ENCODE results near the gene GAGE10.
"Not testable (repeated sequence)": the region's sequence is repeated elsewhere in the genome, so short reads cannot be mapped to it uniquely, and the experiment has no call there.

The GAGE10 gene

GRCh38 chrX:49300703-49301102, 2.7 kb upstream of the GAGE10 start:
- Histone ChIP-seq H3K27me3 (ENCODE audit: low read depth, low read length) (no peaks in the 10 kb centered on the region), H3K4me1 (ENCODE audit: control insufficient read depth in 1 of 2, insufficient read depth in 2 of 2, low read length in 2 of 2) (no peaks in the 10 kb centered on the region), H3K27ac (ENCODE audit: low read length) (no peak overlapping the region), H3K9me3 (ENCODE audit: control insufficient read depth in 1 of 2, low read length in 2 of 2) (no peaks in the 10 kb centered on the region), H3K36me3 (ENCODE audit: control insufficient read depth in 1 of 2, insufficient read depth in 2 of 2, low read length in 2 of 2) (no peaks in the 10 kb centered on the region), H3K4me3 (ENCODE audit: low read depth in 1 of 2, low read length in 2 of 2) (no peak overlapping the region)

DNA sequence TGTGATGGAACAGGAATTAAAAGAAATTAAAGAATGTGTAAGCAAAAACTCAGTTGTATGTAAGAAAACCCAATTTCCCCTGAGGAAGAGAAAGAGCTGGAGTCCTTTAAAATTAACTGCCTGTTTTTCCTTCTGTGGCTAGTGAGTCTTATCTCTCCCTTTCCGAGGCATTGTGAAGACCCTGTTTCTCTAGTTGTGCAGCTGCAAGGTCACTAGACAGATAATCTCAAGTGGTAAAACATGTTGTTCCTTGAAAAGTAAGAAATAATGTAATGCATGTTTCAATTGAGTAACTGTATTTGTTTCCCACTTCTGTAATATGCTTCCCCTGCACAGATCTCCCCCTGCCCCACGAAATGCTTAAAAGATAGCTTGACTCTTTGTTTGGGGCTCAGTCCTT, 4.3 kb downstream of the GAGE10 start:
- not testable (repeated sequence) for H3K36me3 ChIP-seq (ENCODE audit: control insufficient read depth in 1 of 2, insufficient read depth in 2 of 2, low read length in 2 of 2); H3K27me3 ChIP-seq (ENCODE audit: low read depth, low read length); H3K4me3 ChIP-seq (ENCODE audit: low read depth in 1 of 2, low read length in 2 of 2); H3K9me3 ChIP-seq (ENCODE audit: control insufficient read depth in 1 of 2, low read length in 2 of 2); H3K27ac ChIP-seq (ENCODE audit: low read length); H3K4me1 ChIP-seq (ENCODE audit: control insufficient read depth in 1 of 2, insufficient read depth in 2 of 2, low read length in 2 of 2)

DNA sequence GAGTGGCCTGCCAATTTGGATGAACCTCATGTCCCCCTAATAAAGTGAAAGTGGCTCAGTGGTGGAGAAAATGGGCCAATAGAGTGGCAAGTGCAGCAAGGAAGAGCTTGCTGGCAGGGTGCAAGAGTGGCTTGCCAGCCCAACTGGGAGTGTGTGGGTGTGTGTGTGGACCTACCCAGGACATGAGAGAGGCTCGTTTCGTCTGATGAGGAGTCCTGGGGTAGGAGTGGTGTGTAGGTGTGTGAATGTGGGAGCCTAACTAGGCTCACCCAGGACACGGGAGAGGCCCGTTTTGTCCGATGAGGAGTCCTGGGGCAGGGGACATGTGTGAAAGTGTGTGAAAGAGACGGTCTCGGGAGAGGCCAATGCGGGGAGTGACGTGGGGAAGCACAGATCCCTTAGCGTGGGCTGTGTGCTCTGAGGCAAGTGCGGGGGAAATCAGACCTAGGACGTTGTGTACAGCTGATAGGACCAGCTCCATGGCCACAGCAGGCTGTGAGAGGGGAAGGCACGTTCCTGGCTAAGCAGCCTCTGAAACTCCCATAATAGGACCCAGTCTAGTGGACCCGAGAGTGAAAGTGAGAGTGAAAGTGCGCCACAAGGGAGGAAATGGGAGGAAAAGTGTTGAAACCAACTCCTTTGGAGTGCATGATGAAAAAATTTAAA, 5.3 kb downstream of the GAGE10 start:
- Histone ChIP-seq H3K9me3 (ENCODE audit: control insufficient read depth in 1 of 2, low read length in 2 of 2) (no peaks in the 10 kb centered on the region), H3K27me3 (ENCODE audit: low read depth, low read length) (no peaks in the 10 kb centered on the region), H3K27ac (ENCODE audit: low read length) (no peak overlapping the region), H3K4me3 (ENCODE audit: low read depth in 1 of 2, low read length in 2 of 2) (peak overlapping the region; percentile 48 to 57), H3K4me1 (ENCODE audit: control insufficient read depth in 1 of 2, insufficient read depth in 2 of 2, low read length in 2 of 2) (peaks cover 0 to 7% of the 10 kb centered on the region in 2 donors), H3K36me3 (ENCODE audit: control insufficient read depth in 1 of 2, insufficient read depth in 2 of 2, low read length in 2 of 2) (no peaks in the 10 kb centered on the region)

DNA sequence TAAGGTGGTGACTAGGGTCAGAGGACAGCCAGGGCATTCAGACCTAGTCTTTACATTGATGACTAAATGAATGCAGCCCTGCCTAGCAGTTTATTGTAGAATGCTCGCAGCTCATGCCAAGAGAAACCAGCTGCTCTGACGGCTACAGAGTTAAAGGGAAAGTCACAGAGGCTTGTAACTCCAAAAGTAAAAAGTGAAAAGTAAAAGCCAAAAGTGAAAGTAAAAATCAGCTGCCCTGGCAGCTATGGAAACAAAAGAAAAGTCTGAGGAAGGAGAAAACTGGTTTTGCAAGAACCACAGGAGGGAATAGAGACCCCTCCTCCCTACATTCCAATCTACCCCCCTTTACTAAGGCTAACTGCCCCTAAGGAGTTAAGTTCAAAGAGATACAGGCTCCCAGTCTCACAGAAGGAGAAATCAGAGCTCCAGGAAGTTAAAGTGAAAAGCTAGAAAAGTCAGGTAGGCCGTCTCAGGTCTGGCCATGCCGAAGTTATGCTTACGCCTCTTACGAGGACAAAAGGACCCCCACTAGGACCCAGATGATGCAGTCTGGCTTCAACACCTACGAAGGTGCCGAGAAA, 6.0 kb downstream of the GAGE10 start:
- peak overlapping the region; percentile 45 for H3K27ac ChIP-seq (ENCODE audit: low read length)
- H3K9me3 ChIP-seq (ENCODE audit: control insufficient read depth in 1 of 2, low read length in 2 of 2), result no peaks in the 10 kb centered on the region
- peaks cover 0 to 7% of the 10 kb centered on the region in 2 donors for H3K4me1 ChIP-seq (ENCODE audit: control insufficient read depth in 1 of 2, insufficient read depth in 2 of 2, low read length in 2 of 2)
- H3K36me3 ChIP-seq (ENCODE audit: control insufficient read depth in 1 of 2, insufficient read depth in 2 of 2, low read length in 2 of 2), result no peaks in the 10 kb centered on the region
- H3K4me3 ChIP-seq (ENCODE audit: low read depth in 1 of 2, low read length in 2 of 2), result peak overlapping the region; percentile 48 to 57
- no peaks in the 10 kb centered on the region for H3K27me3 ChIP-seq (ENCODE audit: low read depth, low read length)

DNA sequence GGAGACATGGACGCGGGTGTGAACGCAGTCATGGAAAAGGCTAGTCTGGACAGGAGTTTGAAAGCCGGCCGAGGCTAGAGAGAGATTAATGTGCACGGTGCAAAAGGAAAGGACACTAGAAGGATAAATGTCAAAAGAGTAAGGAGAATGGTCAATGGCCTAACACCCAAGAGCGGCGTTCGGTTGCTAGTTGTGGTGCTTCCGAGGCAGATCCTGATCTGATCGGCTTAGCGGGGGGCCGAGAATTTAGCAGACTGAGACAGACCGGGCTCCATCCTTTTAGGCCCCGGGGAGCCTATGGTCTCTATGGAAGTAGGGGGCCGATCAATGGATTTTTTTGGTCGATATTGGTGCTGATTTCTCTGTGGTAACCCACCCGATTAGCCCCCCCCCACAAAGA, 6.9 kb downstream of the GAGE10 start:
- Histone ChIP-seq H3K27me3 (ENCODE audit: low read depth, low read length) (no peaks in the 10 kb centered on the region), H3K27ac (ENCODE audit: low read length) (no peak overlapping the region), H3K4me3 (ENCODE audit: low read depth in 1 of 2, low read length in 2 of 2) (no peak overlapping the region), H3K9me3 (ENCODE audit: control insufficient read depth in 1 of 2, low read length in 2 of 2) (no peaks in the 10 kb centered on the region), H3K4me1 (ENCODE audit: control insufficient read depth in 1 of 2, insufficient read depth in 2 of 2, low read length in 2 of 2) (peaks cover 0 to 7% of the 10 kb centered on the region in 2 donors), H3K36me3 (ENCODE audit: control insufficient read depth in 1 of 2, insufficient read depth in 2 of 2, low read length in 2 of 2) (no peaks in the 10 kb centered on the region)

- Histone ChIP-seq H3K4me3 (ENCODE audit: low read depth in 1 of 2, low read length in 2 of 2) (no peak overlapping the region), H3K9me3 (ENCODE audit: control insufficient read depth in 1 of 2, low read length in 2 of 2) (no peaks in the 10 kb centered on the region), H3K4me1 (ENCODE audit: control insufficient read depth in 1 of 2, insufficient read depth in 2 of 2, low read length in 2 of 2) (peaks cover 0 to 7% of the 10 kb centered on the region in 2 donors), H3K27ac (ENCODE audit: low read length) (no peak overlapping the region), H3K27me3 (ENCODE audit: low read depth, low read length) (no peaks in the 10 kb centered on the region), H3K36me3 (ENCODE audit: control insufficient read depth in 1 of 2, insufficient read depth in 2 of 2, low read length in 2 of 2) (no peaks in the 10 kb centered on the region)
Measured at GRCh38 chrX:49312176-49312575, 8.7 kb downstream of the GAGE10 start.

- Histone ChIP-seq H3K36me3 (ENCODE audit: control insufficient read depth in 1 of 2, insufficient read depth in 2 of 2, low read length in 2 of 2) (no peaks in the 10 kb centered on the region), H3K27ac (ENCODE audit: low read length) (no peak overlapping the region), H3K27me3 (ENCODE audit: low read depth, low read length) (no peaks in the 10 kb centered on the region), H3K4me1 (ENCODE audit: control insufficient read depth in 1 of 2, insufficient read depth in 2 of 2, low read length in 2 of 2) (no peaks in the 10 kb centered on the region), H3K9me3 (ENCODE audit: control insufficient read depth in 1 of 2, low read length in 2 of 2) (no peaks in the 10 kb centered on the region), H3K4me3 (ENCODE audit: low read depth in 1 of 2, low read length in 2 of 2) (no peak overlapping the region)
Measured at GRCh38 chrX:49316085-49316484, 12.6 kb downstream of the GAGE10 start.

GRCh38 chrX:49321737-49322136, 18.3 kb downstream of the GAGE10 start, which contains the start of gene GAGE12J:
GAGE12J (plus strand) TSS chrX:49322037; CDS start chrX:49323194, 1,157 bp downstream.
- not testable (repeated sequence) for H3K36me3 ChIP-seq (ENCODE audit: control insufficient read depth in 1 of 2, insufficient read depth in 2 of 2, low read length in 2 of 2); H3K27me3 ChIP-seq (ENCODE audit: low read depth, low read length); H3K9me3 ChIP-seq (ENCODE audit: control insufficient read depth in 1 of 2, low read length in 2 of 2); H3K27ac ChIP-seq (ENCODE audit: low read length); H3K4me3 ChIP-seq (ENCODE audit: low read depth in 1 of 2, low read length in 2 of 2); H3K4me1 ChIP-seq (ENCODE audit: control insufficient read depth in 1 of 2, insufficient read depth in 2 of 2, low read length in 2 of 2)

DNA sequence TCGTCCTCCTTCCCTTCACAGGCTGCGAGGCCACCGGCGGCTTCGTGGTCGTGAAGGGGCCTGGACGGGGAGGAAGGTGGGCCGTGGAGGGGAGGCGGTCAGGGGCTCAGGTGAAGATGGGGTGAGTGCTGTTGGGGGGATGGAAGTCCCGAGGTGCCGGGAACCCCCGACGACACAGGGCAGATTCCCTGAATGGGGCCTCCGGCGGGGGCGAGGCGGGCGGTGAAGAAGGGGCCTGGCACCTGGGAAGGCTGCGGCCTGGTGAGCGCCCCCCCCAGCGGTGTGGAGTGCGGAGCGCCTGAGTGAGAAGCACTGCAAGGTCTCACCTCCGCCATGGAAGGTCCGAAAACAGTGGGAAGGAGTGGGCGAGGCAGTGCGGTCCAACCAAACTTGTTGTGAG, 18.8 kb downstream of the GAGE10 start:
- not testable (repeated sequence) for H3K4me3 ChIP-seq (ENCODE audit: low read depth in 1 of 2, low read length in 2 of 2); H3K27ac ChIP-seq (ENCODE audit: low read length); H3K9me3 ChIP-seq (ENCODE audit: control insufficient read depth in 1 of 2, low read length in 2 of 2); H3K4me1 ChIP-seq (ENCODE audit: control insufficient read depth in 1 of 2, insufficient read depth in 2 of 2, low read length in 2 of 2); H3K27me3 ChIP-seq (ENCODE audit: low read depth, low read length); H3K36me3 ChIP-seq (ENCODE audit: control insufficient read depth in 1 of 2, insufficient read depth in 2 of 2, low read length in 2 of 2)

DNA sequence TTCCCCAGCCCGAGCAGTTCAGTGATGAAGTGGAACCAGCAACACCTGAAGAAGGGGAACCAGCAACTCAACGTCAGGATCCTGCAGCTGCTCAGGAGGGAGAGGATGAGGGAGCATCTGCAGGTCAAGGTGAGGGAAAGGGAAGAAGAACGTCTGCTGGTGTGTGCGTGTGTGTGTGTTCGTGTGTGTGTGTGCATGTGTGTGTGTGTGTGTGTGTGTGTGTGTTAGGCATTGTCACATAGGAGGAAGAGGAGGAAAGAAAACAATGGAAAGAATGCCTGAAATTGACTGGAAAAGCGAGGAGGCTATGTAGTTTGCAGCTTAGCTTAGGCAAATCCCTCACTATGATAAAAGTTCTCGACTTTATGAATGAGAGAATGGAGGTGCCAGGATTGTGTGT, 20.3 kb downstream of the GAGE10 start:
- not testable (repeated sequence) for H3K27ac ChIP-seq (ENCODE audit: low read length); H3K27me3 ChIP-seq (ENCODE audit: low read depth, low read length); H3K4me1 ChIP-seq (ENCODE audit: control insufficient read depth in 1 of 2, insufficient read depth in 2 of 2, low read length in 2 of 2); H3K4me3 ChIP-seq (ENCODE audit: low read depth in 1 of 2, low read length in 2 of 2); H3K36me3 ChIP-seq (ENCODE audit: control insufficient read depth in 1 of 2, insufficient read depth in 2 of 2, low read length in 2 of 2); H3K9me3 ChIP-seq (ENCODE audit: control insufficient read depth in 1 of 2, low read length in 2 of 2)

- not testable (repeated sequence) for H3K4me1 ChIP-seq (ENCODE audit: control insufficient read depth in 1 of 2, insufficient read depth in 2 of 2, low read length in 2 of 2); H3K27me3 ChIP-seq (ENCODE audit: low read depth, low read length); H3K4me3 ChIP-seq (ENCODE audit: low read depth in 1 of 2, low read length in 2 of 2); H3K36me3 ChIP-seq (ENCODE audit: control insufficient read depth in 1 of 2, insufficient read depth in 2 of 2, low read length in 2 of 2); H3K27ac ChIP-seq (ENCODE audit: low read length); H3K9me3 ChIP-seq (ENCODE audit: control insufficient read depth in 1 of 2, low read length in 2 of 2)
Measured at GRCh38 chrX:49330421-49330820, 27.0 kb downstream of the GAGE10 start.

GRCh38 chrX:49331282-49331681, 27.8 kb downstream of the GAGE10 start, which contains the start of gene GAGE13:
GAGE13 (plus strand) TSS chrX:49331582; CDS start chrX:49332738, 1,156 bp downstream.
- not testable (repeated sequence) for H3K27ac ChIP-seq (ENCODE audit: low read length); H3K9me3 ChIP-seq (ENCODE audit: control insufficient read depth in 1 of 2, low read length in 2 of 2); H3K4me1 ChIP-seq (ENCODE audit: control insufficient read depth in 1 of 2, insufficient read depth in 2 of 2, low read length in 2 of 2); H3K27me3 ChIP-seq (ENCODE audit: low read depth, low read length); H3K36me3 ChIP-seq (ENCODE audit: control insufficient read depth in 1 of 2, insufficient read depth in 2 of 2, low read length in 2 of 2); H3K4me3 ChIP-seq (ENCODE audit: low read depth in 1 of 2, low read length in 2 of 2)

Data from muscle layer of duodenum (tissue), 2 donors.